Diencephalon (tissue), 1 donor: Measurements from ENCODE around the gene MARK2. TPM values are rescaled to one million over a fixed set of nuclear protein-coding genes. Genes with fewer than 3 reads are reported as not detected.

Experiments used
- small RNA-seq: library from RNA; depleted of rRNA; stranded (forward); fragments of <200 nt; gene quantifications from one replicate; pipeline ENCODE3, GENCODE V24; 2014
- total RNA-seq: library from RNA; depleted of rRNA; stranded (reverse); fragments of >200 nt; gene quantifications from one replicate; pipeline ENCODE4 v1.2.3, GENCODE V29; 2014

MARK2 gene
- total RNA-seq, result 18.2 TPM

GRCh38 chr11:63838678-63839507 is at the start of gene MARK2:
MARK2 (plus strand) TSS chr11:63839110; CDS start chr11:63839507, 397 bp downstream.

GRCh38 chr11:63813035-63813562 is 25.8 kb upstream of the MARK2 start, which contains the start of gene SPINDOC:
SPINDOC (plus strand) TSS chr11:63813456; CDS start chr11:63813687, 231 bp downstream.

DNA sequence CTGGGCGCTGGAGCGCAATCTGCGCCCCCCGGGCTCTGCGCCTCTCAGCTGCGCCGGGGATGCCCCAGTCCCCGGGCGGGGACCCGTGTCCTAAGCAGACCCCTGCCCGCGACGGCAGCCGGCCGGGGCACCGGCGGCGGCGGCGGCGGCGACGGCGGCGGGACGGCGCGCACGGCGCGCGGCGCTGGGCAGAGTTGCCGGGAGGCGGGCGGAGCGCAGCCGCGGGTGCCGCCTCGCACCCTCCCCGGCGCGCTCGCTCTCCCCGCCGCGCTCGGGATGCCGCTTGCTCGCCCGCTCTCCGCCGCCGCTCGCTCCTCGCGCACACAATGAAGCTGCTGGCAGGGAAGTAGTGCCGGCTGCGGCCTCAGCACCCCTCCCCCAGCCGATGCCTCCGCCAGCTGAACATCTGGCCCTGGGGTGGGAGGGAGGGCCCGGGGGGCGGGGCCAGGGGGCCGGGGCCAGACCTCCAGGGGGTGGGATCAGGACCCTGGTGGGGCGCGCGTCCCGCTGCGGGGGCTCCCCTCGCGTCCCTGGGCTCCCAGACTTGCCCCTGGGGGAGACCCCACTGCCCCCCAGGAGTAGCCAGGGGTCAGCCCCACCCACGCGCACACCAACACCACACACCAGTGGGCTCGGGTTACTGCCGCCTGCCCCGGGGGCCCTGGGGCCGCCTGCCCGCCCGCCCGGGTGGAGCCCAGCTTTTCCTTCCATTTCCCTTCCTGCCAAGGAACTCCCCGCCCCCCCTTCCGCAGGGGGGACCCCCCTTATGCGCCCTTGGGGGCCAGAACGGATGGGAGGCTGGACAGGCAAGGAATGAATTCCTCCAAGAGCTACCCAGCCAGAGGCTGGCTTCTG is 78.2 kb downstream of the MARK2 start, which contains the start of gene RCOR2:
Gene RCOR2 (minus strand): TSS at position 328 of the 855 bp plus-strand sequence. CDS start 708 bp downstream, outside the sequence.

DNA sequence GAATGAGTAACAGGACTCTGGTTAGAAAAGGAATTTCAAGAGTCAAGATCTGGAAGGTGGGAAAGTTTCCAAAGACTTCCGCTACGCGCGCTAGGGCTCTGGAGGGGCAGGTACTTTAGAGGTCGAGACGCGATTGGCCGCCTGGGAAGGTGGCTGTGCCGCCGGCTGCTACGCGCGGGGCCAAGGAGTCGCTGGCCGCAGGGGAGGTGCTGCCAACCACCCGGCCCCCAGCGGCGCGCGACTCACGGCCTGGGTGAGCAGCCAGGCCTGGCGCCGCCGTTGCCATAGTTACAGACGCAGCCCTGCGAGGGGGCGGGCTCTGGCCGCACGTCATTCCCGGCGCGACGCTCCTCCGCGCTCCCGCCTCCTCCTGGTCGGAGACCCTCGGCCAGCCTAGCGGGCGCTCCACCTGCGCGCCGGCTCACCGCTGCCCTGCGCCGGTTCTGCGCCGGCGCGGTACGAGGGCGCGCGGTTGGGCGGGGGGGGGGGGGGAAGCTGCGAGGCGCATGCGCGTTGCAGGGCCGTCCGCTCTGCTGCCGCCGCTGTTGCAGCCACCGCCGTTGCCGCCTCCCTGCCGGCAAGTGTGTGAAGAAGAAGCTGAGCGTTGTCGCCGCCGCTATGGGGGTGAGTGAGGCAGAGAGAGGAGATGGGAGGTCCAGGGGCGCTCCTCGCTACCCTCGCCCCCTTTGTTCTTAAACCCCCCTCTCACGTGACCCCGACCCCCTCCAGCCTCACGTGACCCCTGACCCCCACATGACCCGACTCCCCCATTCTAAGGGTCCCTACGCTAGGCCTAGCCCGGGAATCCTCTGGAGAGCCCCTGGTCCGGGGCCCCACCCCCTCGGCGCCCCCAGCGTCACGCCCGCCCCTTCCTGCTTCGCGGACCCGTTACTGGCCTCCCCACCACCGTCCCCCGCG is 99.8 kb downstream of the MARK2 start, which contains the start of gene NAA40:
Gene NAA40 (plus strand): TSS at position 524 of the 918 bp plus-strand sequence. CDS start 95 bp downstream, at position 619.

Small RNA genes within 50 kb of the gene (small RNA-seq; reads per million reads assigned to genes)
- gene AP006289.1, result not detected
- not detected for gene RN7SL596P
- gene RNU6-1306P, result not detected

Other genes with a start within 250 kb of the MARK2 start
- gene PLAAT3, start 224.7 kb upstream of the MARK2 start, total RNA-seq, result 14.1 TPM
- 30.9 TPM for gene ATL3, start 167.7 kb upstream of the MARK2 start, total RNA-seq
- 391 TPM for gene RTN3, start 157.6 kb upstream of the MARK2 start, total RNA-seq
- gene ZFTA, start 70.3 kb upstream of the MARK2 start, total RNA-seq, result 32.1 TPM
- 12.7 TPM for gene SPINDOC, start 25.7 kb upstream of the MARK2 start, total RNA-seq
- gene RCOR2, start 78.1 kb downstream of the MARK2 start, total RNA-seq, result 12.0 TPM
- 19.8 TPM for gene NAA40, start 99.9 kb downstream of the MARK2 start, total RNA-seq
- gene COX8A, start 135.5 kb downstream of the MARK2 start, total RNA-seq, result 296 TPM
- 43.8 TPM for gene OTUB1, start 147.3 kb downstream of the MARK2 start, total RNA-seq
- gene FLRT1, start 196.8 kb downstream of the MARK2 start, total RNA-seq, result 12.0 TPM